Neutrophil (primary cell): Measurements from ENCODE around the gene LRRK1.
A peak's percentile ranks its signal among the peaks of the same experiment; 100 is the strongest.

ENCODE experiments used
- H3K27ac ChIP-seq: fragments of 200-600 bp; sonication (generic); 2 replicates; pipeline ENCODE4 v1.5.1; 2016; ENCODE audit warnings: mild to moderate bottlenecking, moderate library complexity
- H3K27me3 ChIP-seq: fragments of 200-600 bp; sonication (generic); 2 replicates; pipeline ENCODE4 v1.6.0; 2016; ENCODE audit warnings: mild to moderate bottlenecking
- H3K36me3 ChIP-seq: fragments of 200-600 bp; sonication (generic); 2 replicates; pipeline ENCODE4 v1.5.1; 2017
- H3K4me1 ChIP-seq, 2 experiments: fragments of 200-600 bp in 1 of 2; sonication (generic) in 1 of 2; 1 replicate in 1 of 2; 2 replicates in 1 of 2; pipeline versions ENCODE4 v1.5.1 to v1.6.1; 2013 to 2016; ENCODE audit warnings: low read depth in 1 of 2, low read length in 1 of 2, mild to moderate bottlenecking in 1 of 2, moderate library complexity in 1 of 2; ENCODE audit not compliant: control insufficient read depth in 1 of 2, insufficient read depth in 1 of 2
- H3K4me3 ChIP-seq, 2 experiments: fragments of 200-600 bp in 1 of 2; sonication (generic) in 1 of 2; 1 replicate in 1 of 2; 2 replicates in 1 of 2; pipeline ENCODE4 v1.5.1; 2013 to 2016; ENCODE audit warnings: low read depth in 1 of 2, low read length in 1 of 2, mild to moderate bottlenecking in 1 of 2, moderate library complexity in 1 of 2
- H3K9me3 ChIP-seq: fragments of 200-600 bp; sonication (generic); 2 replicates; pipeline ENCODE4 v1.5.1; 2016
- CTCF ChIP-seq: fragments of 200-600 bp; sonication (generic); IDR thresholded peaks from 2 replicates; pipeline ENCODE4 v1.5.1; 2016; ENCODE audit warnings: antibody characterized with exemption

Gene LRRK1

GRCh38 chr15:100959066-100960050 lies 40.2 kb downstream of the LRRK1 start:
- Histone ChIP-seq H3K36me3 (peaks cover 12% of the 10 kb centered on the region), H3K27me3 (no peaks in the 10 kb centered on the region), H3K9me3 (no peaks in the 10 kb centered on the region), H3K4me1 (peaks cover 18 to 28% of the 10 kb centered on the region in 2 experiments), H3K27ac (peak overlapping the region; percentile 50), H3K4me3 (no peak overlapping the region)
- TF ChIP-seq CTCF = no peak

- Histone ChIP-seq H3K36me3 (peaks cover 34% of the 10 kb centered on the region), H3K27me3 (peaks cover 4% of the 10 kb centered on the region), H3K4me3 (no peak overlapping the region), H3K27ac (no peak overlapping the region), H3K4me1 (peaks cover 2% of the 10 kb centered on the region in 2 experiments), H3K9me3 (no peaks in the 10 kb centered on the region)
- TF ChIP-seq CTCF = no peak
These were observed 47.8 kb downstream of the LRRK1 start for GRCh38 chr15:100966997-100967396.

GRCh38 chr15:100968050-100968966 lies 49.2 kb downstream of the LRRK1 start:
- Histone ChIP-seq H3K36me3 (peaks cover 33% of the 10 kb centered on the region), H3K27ac (no peak overlapping the region), H3K9me3 (no peaks in the 10 kb centered on the region), H3K4me3 (no peak overlapping the region), H3K27me3 (peaks cover 17% of the 10 kb centered on the region), H3K4me1 (peaks cover 4 to 5% of the 10 kb centered on the region in 2 experiments)
- no peak for TF ChIP-seq CTCF

GRCh38 chr15:100972975-100973350 lies 53.8 kb downstream of the LRRK1 start:
- H3K36me3 ChIP-seq = peaks cover 23% of the 10 kb centered on the region
- no peak overlapping the region for H3K27ac ChIP-seq
- no peaks in the 10 kb centered on the region for H3K9me3 ChIP-seq
- TF ChIP-seq CTCF = no peak
- peaks cover 5 to 10% of the 10 kb centered on the region in 2 experiments for H3K4me1 ChIP-seq
- H3K4me3 ChIP-seq = peak overlapping the region in 1 of 2 experiments; percentile 18
- H3K27me3 ChIP-seq = peaks cover 34% of the 10 kb centered on the region

GRCh38 chr15:100973351-100974111 lies 54.4 kb downstream of the LRRK1 start:
- Histone ChIP-seq H3K9me3 (no peaks in the 10 kb centered on the region), H3K27me3 (peaks cover 34% of the 10 kb centered on the region), H3K4me3 (peak overlapping the region in 1 of 2 experiments; percentile 18)

More at GRCh38 chr15:100973351-100974111, 54.4 kb downstream of the LRRK1 start:
- Histone ChIP-seq H3K4me1 (peaks cover 5 to 10% of the 10 kb centered on the region in 2 experiments), H3K36me3 (peaks cover 23% of the 10 kb centered on the region), H3K27ac (no peak overlapping the region)
- TF ChIP-seq CTCF = no peak
